Measurements from ENCODE around the gene PLS1. TPM values are rescaled to one million over a fixed set of nuclear protein-coding genes. Genes with fewer than 3 reads are reported as not detected.
"Not testable (repeated sequence)": the region's sequence is repeated elsewhere in the genome, so short reads cannot be mapped to it uniquely, and the experiment has no call there.

The PLS1 gene
- total RNA-seq, 2 donors from 2014 or later: 252 to 418 TPM

DNA sequence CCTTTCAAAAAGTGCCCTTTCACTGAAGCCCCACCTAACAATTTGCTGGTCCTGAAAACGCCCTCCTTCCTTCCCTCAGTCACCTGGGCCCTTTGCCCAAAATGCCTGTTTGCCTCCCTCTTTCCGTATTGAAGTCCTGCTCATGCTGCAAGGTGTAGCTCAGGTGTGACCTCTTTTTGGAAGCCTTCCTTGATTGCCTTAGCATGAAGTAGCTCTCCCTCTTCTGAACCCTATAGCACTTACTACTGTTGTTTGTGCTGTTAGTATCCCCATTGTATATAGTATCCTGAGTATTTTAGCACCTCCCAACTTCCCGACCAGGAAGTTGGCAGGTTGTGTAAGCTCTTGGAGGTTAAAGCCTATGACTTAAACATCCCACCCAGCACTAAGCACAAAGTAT, 1.7 kb downstream of the PLS1 start:
- Histone ChIP-seq H3K36me3 (no peaks in the 10 kb centered on the region), H3K4me3 (peak overlapping the region; percentile 63), H3K4me1 (no peaks in the 10 kb centered on the region), H3K27me3 (no peaks in the 10 kb centered on the region), H3K27ac (peak overlapping the region; percentile 83), H3K9ac (ENCODE audit: low read depth in 2 of 2, low read length in 2 of 2) (peak overlapping the region; percentile 48 to 91), H3K9me3 (no peaks in the 10 kb centered on the region)
- peak; percentile 71 for DNase-seq
- TF ChIP-seq CTCF (IDR thresholded peaks at IDR 0.05): no peak
- intact Hi-C loops (cut with DNase I): no loop called here

- H3K36me3 ChIP-seq: no peaks in the 10 kb centered on the region
- H3K4me1 ChIP-seq: no peaks in the 10 kb centered on the region
- H3K4me3 ChIP-seq: no peak overlapping the region
- no peak for DNase-seq
- intact Hi-C loops (cut with DNase I): no loop called here
- peak overlapping the region; percentile 92 for H3K27ac ChIP-seq
- peak overlapping the region in 1 of 2 donors; percentile 53 for H3K9ac ChIP-seq (ENCODE audit: low read depth in 2 of 2, low read length in 2 of 2)
- TF ChIP-seq CTCF (IDR thresholded peaks at IDR 0.05): no peak
- no peaks in the 10 kb centered on the region for H3K27me3 ChIP-seq
- H3K9me3 ChIP-seq: no peaks in the 10 kb centered on the region
These were observed 5.5 kb downstream of the PLS1 start for GRCh38 chr3:142601713-142602112.

- Histone ChIP-seq H3K9me3 (no peaks in the 10 kb centered on the region), H3K4me3 (no peak overlapping the region), H3K27ac (peak overlapping the region; percentile 92), H3K36me3 (no peaks in the 10 kb centered on the region), H3K9ac (ENCODE audit: low read depth in 2 of 2, low read length in 2 of 2) (peak overlapping the region; percentile 6 to 53), H3K4me1 (no peaks in the 10 kb centered on the region), H3K27me3 (no peaks in the 10 kb centered on the region)
- DNase-seq: peak; percentile 47
- no peak for TF ChIP-seq CTCF (IDR thresholded peaks at IDR 0.05)
- intact Hi-C loops (cut with DNase I): no loop called here
These were observed 6.6 kb downstream of the PLS1 start for GRCh38 chr3:142602619-142603385.

DNA sequence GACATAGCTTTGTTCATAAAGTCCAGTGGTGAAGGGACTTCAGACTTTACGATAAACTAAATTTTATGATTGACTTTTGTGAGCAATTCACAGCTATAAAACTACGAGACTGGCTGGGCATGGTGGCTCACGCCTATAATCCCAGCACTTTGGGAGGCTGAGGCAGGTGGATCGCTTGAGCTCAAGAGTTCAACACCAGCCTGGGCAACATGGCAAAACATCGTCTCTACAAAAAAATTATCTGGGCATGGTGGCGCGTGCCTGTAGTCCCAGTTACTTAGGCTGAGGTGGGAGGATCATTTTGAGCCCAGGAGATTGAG, 7.2 kb downstream of the PLS1 start:
- H3K9me3 ChIP-seq; H3K4me3 ChIP-seq; H3K4me1 ChIP-seq; intact Hi-C loops (cut with DNase I); H3K36me3 ChIP-seq; H3K27me3 ChIP-seq: not testable (repeated sequence)
- Histone ChIP-seq H3K9ac (ENCODE audit: low read depth in 2 of 2, low read length in 2 of 2) (peak overlapping the region in 1 of 2 donors; percentile 53), H3K27ac (peak overlapping the region; percentile 92)
- DNase-seq: peak; percentile 62

- Histone ChIP-seq H3K4me3 (no peak overlapping the region), H3K4me1 (peaks cover 6% of the 10 kb centered on the region), H3K36me3 (no peaks in the 10 kb centered on the region), H3K9me3 (no peaks in the 10 kb centered on the region), H3K9ac (ENCODE audit: low read depth in 2 of 2, low read length in 2 of 2) (no peak overlapping the region), H3K27ac (peak overlapping the region; percentile 92), H3K27me3 (no peaks in the 10 kb centered on the region)
- DNase-seq: no peak
- intact Hi-C loops (cut with DNase I): no loop called here
- TF ChIP-seq CTCF (IDR thresholded peaks at IDR 0.05): no peak
These were observed 8.7 kb downstream of the PLS1 start for GRCh38 chr3:142604940-142605339.

GRCh38 chr3:142608631-142609030, 12.4 kb downstream of the PLS1 start:
- no peak overlapping the region for H3K9ac ChIP-seq (ENCODE audit: low read depth in 2 of 2, low read length in 2 of 2)
- TF ChIP-seq CTCF (IDR thresholded peaks at IDR 0.05): no peak
- DNase-seq: no peak

More at GRCh38 chr3:142608631-142609030, 12.4 kb downstream of the PLS1 start:
- Histone ChIP-seq H3K4me1 (peaks cover 6% of the 10 kb centered on the region), H3K27me3 (no peaks in the 10 kb centered on the region), H3K36me3 (no peaks in the 10 kb centered on the region), H3K4me3 (no peak overlapping the region), H3K27ac (peak overlapping the region; percentile 31), H3K9me3 (no peaks in the 10 kb centered on the region)
- intact Hi-C loops (cut with DNase I): no loop called here
